GM19463 (cell line): ENCODE results near the gene PRTFDC1.
"Not testable (repeated sequence)": the region's sequence is repeated elsewhere in the genome, so short reads cannot be mapped to it uniquely, and the experiment has no call there.

Experiments used
- ATAC-seq: cut with Tn5 transposase; IDR thresholded peaks from one replicate; pipeline ENCODE4 v1.9.1; 2021; ENCODE audit warnings: mild to moderate bottlenecking, moderate library complexity; ENCODE audit not compliant: unreplicated experiment

PRTFDC1 gene

DNA sequence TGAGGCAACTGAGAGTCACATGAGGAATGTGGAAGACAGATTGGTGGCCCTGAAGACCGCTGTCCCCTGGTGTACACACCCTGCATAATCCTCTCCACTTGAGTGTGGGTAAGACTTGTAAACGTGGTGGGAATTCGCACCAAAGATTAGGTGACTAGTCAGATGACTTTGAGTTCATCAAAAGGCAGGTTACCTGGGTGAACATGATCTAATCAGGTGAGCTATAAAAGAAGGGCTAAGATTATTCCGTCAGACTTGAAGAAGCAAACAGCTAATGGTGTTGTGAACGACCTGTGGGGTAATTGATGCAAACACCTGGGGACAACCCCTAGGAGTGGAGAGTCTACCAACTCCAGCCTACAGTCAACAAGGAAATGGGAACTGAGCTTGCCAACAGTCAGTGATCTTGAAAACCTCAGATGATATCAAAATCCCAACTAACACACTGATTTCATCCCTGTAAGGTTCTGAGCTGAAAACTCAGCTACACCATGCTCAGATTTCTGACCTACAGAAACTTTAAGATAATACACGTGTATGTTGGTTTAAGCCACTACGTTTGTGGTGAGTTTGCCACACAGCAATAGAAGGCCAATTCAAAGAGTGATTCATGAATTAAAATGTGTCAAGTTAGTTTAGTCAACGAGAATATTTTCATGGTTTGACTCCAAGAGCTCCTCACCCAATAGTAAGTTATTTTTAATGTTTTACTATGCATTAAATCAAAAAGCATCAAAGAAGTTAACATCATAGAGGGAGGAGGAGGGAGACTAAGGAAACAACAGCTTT lies 16.7 kb downstream of the PRTFDC1 start:
- ATAC-seq, result no peak

DNA sequence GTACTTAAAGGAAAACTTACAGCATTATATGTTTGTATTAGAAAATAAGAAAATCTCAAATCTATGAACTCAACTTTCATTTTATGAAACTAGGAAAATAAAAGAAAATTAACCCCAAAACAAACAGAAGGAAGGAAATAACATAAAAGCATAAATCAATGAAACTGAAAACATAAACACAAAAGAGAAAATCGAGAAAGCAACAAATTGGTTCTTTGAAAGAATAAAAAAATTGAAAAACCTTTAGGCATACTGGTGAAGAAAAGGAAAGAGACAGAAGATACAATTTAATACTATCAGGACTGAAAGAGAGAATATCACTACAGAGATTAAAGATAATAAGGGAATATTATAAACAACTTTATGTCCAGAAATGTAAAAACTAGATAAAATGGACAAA lies 21.2 kb downstream of the PRTFDC1 start:
- no peak for ATAC-seq

DNA sequence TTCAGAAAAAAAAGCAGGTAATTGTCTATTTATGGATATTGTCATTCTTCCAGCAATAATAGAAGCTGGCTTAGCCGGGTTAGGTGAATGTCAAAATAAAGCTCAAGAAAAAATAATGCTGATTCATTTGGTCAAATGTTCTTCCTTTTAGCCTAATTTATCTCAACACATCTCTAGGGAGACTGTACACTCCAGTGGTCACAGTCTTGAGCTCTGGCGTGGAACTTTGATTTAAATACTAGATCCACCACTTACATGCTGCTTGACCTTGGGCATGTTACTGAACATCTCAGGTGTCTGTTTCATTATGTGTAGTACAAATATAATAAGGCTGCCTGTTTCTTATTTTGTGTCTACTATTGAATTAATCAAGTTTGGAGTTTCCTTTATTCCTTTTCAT lies 22.0 kb downstream of the PRTFDC1 start:
- peak; percentile 83 for ATAC-seq

DNA sequence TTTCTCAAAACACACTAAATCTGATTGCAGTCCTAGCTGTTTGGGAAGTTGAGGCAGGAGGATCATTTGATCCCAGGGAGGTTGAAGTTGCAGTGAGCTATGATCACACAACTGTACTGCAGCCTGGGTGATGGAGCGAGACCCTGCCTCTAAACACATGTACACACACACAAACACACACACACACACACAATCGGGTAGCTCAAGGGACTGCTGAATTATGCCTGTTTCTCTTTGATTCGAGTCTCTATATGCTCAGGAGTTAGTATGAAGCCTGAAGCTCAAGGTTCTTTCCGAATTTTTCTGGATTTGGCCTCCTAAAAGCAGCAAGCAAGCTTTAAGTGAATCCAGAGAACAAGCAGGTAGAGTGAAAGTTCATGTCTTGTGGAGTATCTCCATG lies 22.5 kb downstream of the PRTFDC1 start:
- ATAC-seq, result no peak

DNA sequence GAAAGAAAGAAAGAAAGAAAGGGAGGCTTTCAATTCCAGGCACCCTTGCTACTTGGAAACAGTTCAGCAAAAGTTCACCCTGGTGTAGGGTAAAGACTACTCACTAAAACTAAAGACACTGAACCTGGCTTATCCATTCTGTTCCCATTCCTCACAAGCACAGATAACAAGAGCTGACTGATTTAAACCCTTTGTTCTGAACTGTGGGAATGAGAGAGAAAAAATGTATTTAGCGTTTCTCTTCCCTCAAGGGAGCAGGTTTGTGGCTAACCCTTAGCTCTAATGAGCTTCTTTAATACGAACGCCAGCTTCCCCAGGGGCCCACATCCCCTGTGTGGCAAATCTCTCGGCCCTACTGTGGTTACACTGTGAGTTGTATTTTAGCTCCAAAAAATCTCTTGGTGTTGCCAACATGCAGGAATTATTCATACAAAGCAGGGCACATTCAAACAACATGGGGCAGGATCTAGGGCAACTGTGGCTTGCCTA lies 23.3 kb downstream of the PRTFDC1 start:
- ATAC-seq, result peak; percentile 59

DNA sequence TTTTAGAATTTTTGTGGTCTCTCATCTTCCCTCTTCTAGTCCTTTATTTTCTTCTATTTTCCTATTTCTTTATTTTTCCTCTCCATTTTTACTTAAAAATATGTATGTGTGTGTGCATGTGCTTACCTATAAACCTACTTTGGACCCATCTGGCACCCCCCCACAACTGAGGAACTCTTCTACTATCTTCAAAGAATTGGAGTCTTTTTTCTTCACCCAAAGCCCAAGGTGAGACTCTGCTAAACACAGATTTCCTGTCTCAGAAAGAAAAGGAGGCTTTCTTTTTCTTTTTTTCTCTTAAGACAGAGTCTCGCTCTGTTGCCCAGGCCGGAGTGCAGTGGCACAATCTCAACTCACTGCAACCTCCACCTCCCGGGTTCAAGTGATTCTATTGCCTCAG lies 24.2 kb downstream of the PRTFDC1 start:
- no peak for ATAC-seq

DNA sequence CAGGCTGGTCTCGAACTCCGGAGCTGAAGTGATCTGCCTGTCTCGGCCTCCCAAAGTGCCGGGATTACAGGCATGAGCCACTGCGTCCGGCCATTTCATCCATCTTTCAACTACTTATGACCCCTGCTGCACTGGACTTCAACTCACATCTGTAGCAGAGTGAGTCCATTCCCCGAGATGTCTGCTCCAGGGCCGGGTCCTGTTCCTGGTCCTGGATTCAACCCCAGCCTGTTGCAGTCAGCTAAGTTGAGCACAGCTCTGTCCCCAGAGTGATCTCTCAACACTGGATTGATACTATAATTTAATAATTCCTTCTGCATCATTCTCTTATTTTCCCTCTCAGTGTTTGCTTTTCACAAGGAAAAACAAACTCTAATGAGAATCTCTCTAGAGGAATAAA lies 25.8 kb downstream of the PRTFDC1 start:
- ATAC-seq, result no peak

DNA sequence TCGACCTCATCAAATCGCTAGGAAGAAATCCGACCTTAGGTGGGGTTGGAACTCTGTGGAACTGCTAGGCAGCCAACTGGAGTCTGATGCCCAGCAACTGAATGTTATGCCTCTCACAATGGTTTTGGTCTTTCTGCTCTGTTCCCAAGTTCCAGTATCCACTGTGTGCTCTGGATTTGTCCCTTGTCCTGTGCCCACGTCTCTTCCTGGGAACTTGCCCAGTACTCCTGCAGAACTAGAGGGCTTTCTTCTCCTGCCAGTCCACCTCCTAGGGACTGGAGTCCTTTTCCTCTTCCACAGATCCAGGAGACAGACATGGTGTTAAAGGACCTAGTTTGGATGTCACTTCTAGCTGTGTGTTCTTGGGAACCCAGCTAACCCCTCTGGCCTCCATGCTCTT lies 26.6 kb downstream of the PRTFDC1 start:
- no peak for ATAC-seq

DNA sequence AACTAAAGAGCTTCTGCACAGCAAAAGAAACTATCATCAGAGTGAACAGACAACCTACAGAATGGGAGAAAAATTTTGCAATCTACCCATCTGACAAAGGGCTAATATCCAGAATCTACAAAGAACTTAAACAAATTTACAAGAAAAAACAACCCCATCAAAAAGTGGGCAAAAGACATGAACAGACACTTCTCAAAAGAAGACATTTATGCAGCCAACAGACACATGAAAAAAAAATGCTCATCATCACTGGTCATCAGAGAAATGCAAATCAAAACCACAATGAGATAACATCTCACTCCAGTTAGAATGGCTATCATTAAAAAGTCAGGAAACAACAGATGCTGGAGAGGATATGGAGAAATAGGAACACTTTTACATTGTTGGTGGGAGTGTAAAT lies 27.9 kb downstream of the PRTFDC1 start:
- ATAC-seq, result not testable (repeated sequence)

DNA sequence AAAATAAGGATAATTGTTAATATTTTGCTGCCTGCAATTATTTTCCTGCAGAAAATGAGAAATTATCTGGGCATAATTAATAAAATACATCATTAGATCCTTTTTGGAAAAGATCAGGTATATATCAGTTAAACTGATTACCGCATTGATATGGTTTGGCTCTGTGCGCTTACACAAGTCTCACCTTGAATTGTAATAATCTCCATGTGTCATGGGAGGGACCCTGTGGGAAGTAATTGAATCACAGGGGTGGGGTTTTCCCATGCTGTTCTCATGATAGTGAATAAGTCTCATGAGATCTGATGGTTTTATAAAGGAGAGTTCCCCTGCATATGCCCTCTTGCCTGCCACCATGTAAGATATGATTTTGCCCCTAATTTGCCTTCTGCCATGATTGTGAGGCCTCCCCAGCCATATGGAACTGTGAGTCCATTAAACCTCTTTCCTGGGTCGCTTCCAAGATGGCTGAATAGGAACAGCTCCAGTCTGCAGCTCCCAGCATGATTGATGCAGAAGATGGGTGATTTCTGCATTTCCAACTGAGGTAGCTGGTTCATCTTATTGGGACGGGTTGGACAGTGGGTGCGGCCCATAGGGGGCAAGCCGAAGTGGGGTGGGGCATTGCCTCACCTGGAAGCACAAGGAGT lies 30.1 kb downstream of the PRTFDC1 start:
- ATAC-seq, result not testable (repeated sequence)

DNA sequence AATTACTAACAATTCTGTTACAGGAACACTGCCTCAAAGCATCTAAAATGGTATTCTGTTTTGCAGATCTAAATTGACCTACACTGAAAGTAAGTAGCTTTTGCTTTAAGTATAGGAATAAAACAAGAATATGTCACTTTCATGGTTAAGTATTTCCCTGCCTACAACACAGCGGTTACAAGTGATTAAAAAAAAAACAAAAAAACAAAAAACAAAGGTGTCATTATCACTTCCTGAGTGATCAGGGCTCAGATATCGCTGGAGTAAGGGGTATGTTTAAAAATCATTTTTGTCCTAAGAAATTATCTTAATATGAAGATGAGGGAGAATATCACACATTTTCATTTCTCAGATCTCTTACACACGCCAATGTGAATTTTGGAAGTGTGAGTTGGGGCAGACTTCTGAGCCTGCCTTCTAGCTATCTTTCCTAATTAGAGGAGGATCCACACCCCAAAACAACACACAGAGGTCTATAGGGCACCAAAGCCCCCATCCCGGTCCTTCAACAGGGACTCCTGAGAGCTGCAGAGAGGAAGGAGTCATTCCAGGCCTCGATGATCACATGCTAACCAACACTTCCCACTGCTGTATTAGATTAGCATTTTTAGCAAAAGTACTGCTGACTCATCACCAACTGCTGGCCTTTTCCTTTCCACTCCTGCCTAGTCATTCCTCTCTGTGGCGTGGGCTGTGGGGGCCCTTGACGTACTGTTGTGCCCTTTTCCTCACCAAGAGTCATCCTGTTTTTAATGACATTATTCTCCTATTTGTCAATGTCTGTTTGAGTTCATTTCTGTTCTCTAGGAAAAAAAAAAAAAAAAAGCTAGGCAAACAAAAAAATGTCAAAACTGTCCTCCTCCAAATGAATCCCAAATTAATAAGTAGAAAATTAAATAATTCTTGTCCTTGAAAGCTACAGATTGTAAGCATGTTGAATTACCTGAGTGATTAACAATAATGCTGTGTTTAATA lies 31.2 kb downstream of the PRTFDC1 start:
- peak; percentile 94 for ATAC-seq

DNA sequence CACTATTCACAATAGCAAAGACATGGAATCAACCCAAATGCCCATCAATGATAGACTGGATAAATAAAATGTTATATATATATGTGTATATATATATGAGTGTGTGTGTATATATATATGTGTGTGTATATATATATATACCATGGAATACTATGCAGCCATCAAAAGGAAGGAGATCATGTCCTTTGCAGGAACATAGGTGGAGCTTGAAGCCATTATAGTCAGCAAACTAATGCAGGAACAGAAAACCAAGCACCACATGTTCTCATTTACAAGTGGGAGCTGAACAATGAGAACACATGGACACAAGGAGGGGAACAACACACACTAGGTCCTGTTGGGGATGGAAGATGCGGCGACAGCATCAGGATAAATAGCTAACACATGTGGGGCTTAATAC lies 32.2 kb downstream of the PRTFDC1 start:
- not testable (repeated sequence) for ATAC-seq

DNA sequence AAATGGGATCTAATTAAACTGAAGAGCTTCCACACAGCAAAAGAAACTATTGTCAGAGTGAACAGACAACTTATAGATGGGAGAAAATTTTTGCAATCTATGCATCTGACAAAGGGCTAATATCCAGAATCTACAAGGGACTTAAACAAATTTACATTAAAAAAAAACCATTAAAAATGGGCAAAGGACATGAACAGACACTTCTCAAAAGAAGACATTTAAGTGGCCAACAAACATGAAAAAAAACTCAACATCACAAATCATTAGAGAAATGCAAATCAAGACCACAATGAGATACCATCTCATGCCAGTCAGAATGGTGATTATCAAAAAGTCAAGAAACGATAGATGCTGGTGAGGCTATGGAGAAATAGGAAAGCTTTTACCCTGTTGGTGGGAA lies 32.8 kb downstream of the PRTFDC1 start:
- not testable (repeated sequence) for ATAC-seq

DNA sequence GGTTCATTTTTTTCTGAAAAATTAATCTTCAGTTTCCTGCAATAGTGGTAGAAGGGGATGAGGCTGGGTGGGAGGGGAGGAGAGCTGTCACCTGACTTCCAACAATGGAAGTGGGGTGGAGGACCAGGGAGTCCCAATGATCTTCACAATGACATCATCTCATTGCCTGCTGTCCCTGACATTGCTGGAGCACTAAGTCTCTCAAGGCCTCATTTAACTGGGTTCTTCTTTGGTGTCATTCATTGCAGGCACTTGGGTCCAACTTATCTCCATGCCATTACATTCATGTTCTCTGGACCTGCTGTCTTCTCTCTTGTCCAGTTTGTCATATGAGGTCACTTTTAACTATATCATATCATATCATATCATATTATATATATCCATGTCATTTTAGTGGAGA lies 34.4 kb downstream of the PRTFDC1 start:
- ATAC-seq, result no peak

DNA sequence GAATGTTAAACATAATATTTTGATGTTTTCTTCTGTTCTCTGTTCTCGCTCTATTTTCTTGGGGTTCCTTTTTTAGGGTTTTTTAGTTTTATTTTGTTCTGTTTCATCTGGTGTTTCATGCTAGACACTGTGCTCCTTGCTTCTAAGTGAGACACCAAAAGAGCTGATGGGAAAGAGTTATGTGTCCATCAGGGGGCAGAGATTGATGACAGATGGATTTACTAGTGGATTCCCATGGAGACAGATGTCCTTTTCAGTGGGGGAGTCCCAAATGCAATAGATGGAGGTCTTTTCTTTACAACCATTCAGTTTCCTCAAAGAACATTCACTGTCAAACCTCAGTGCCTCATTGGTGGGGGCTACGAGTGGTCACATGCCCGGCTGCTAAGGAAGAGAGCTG lies 34.9 kb downstream of the PRTFDC1 start:
- ATAC-seq, result no peak

DNA sequence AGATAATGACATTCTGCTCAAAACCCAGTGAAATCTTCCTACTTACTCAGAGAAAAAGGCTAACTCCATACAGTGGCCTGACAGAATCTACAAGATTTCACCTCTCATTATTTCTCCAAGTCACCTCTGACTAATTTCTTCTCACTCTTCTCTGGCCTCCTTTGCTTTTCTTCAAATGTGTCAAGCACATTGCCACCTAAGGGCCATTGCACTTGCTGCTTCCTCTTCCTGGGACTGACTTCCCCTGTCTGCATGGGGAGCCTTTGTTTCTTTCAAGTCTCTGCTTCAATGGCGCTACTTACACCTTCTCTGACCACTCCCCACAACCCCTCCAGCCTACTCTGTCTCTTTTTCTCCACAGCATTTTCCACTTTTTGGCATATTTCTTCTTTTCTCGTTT lies 36.0 kb downstream of the PRTFDC1 start:
- ATAC-seq, result no peak

DNA sequence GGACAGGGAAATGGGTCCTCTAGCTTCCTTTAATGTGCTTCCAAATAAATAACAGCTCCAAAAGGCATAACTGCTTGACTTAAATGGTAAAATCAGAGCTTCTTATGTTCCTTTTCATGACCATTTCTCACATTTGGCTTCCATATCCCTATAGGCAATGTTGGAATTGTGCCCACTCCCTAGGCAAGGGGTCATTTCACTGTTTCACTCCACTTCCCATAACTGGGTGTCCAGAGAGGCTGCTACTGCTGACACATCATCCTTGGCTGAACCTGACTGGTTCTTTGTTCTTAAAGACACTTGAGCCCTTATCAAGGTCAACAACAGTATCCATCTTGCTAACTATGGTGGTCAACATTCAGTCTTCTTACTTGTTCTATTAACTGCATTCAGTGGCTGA lies 37.1 kb downstream of the PRTFDC1 start:
- ATAC-seq, result no peak

DNA sequence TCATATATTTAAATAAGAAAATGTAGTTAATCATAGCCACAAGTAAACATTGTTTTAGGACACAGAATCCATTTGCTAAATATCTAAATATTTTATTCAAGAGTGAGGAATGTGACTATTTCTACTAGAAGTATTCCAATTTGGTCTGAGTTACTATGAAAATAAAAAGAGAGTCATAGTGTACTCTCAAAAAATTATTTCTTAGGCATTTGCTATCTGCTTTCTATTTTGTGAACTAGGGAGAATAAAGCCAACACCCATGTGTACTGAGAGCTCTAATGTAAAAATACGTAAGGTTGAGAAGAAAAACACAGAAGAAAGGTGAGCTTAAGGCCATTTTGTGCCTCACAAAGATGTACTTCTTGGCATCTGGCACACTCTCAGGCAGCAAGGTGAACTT lies 38.3 kb downstream of the PRTFDC1 start:
- no peak for ATAC-seq

DNA sequence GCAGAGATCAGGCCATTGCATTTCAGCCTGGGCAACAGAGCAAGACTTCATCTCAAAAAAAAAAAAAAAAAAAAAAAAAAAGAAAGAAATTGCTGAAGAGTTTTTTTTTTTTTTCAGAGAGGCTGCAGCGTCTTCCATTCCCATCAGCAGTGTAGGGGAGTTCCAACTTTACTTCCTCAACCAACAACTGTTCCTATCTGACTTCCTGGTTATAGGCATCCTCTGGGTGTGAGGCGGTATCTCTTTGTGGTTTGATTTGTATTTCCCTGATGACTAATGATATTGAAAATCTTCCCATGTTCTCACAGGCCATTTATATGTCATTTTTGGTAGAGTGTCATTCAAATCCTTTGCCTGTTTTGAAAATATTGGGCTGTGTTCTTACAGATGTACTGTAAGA lies 40.2 kb downstream of the PRTFDC1 start:
- ATAC-seq, result no peak

DNA sequence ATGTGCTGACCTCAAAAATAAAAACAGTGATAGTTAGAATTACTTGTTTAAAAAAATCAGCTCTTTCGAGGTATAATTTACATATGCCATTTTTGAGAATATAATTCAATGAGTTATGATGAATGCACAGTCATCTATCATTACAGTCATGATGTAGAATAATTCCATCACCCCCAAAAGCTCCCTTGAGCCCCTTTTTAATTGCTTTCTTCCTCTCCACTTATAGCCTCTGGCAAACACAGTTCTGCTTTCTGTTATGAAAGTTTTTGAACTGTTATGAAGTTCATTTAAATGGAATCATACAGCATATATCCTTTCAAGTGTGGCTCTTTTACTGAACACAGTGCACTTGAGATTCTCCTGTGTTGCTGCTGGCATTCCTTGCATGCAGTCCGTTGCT lies 41.4 kb downstream of the PRTFDC1 start:
- ATAC-seq, result no peak

DNA sequence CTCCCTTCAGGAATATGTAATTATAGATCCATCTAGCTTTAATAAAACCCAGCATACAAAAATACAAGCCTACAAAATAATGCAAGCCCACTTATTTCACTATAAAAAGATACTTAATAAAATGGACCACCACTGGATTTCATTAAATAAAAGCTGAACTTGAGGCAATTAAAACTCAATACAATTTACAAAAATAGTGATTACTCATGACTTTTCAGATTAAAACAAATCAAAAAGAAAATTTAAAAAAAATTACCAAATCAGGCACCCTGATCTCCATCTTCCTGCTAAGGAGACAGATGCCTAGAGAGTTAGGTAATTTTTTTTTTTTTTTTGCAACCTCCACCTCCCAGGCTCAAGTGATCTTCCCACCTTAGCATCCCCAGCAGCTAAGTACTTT lies 41.8 kb downstream of the PRTFDC1 start:
- no peak for ATAC-seq
